NCI-H526 (cell line): ENCODE results near the gene GNRH2.
A peak's percentile ranks its signal among the peaks of the same experiment; 100 is the strongest.
"Not testable (repeated sequence)": the region's sequence is repeated elsewhere in the genome, so short reads cannot be mapped to it uniquely, and the experiment has no call there.

Experiments
- DNase-seq, 2 experiments: peaks; one replicate each; lab custom pipeline; 2025; lab: John Stamatoyannopoulos, UW

Gene GNRH2

DNA sequence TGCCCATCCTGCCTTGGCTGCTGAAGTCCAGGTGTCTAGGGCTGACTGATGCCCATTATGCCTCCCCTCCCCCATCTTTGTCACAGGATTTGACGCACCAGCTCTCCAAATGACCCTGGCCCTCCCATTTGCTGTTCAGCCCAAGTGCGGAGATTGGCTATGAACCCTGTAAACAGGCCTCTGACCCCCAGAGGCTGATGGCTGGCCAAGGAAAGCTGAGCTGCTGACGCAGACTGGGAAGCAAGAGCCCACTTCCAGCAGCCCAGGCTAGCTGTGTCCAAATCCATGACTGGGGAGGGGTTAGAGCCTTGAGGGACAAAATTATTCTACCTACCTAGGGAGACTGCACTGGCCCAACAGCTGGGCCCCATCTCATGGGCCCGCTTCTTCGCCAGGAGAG is 797 bp upstream of the GNRH2 start:
- DNase-seq = no peak

GRCh38 chr20:3044336-3044965 is 1.0 kb downstream of the GNRH2 start:
- no peak for DNase-seq

DNA sequence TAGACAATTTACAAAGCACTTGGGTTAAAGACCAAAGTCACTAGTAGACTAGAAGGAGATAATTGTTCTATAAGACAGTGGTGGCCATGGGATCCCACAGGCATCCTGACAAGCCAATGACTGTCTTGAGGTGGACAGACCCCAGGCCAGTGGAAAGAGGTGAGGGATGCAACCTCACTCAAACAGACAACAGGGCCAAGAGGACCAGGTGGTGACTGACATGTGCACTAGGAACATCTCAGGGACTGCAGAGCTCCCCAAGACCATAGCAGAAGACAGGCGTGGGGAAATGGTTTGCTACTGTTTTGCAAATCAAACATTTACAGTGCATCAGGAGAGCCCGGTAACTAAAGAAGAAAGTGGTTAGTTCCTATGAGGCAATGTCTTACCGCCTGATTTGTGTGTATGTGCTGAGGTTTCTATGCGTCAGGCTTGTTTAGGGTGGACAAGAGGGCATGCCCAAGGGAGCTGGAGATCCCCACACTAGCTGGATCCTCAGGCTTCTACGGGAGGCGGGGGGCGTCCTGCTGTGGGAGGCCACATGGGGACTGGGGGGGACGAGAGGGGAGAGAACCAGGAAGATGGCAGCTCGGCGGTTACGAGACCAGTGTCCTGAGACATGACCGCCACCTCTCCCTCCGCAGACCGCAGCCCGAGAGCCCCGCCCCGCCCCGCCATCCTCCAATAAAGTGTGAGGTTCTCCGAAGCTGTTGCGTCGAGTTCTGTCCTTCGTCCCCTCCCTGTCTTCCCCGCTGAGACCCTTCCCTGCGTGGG is 1.8 kb downstream of the GNRH2 start:
- DNase-seq = peak; percentile 82 to 93

DNA sequence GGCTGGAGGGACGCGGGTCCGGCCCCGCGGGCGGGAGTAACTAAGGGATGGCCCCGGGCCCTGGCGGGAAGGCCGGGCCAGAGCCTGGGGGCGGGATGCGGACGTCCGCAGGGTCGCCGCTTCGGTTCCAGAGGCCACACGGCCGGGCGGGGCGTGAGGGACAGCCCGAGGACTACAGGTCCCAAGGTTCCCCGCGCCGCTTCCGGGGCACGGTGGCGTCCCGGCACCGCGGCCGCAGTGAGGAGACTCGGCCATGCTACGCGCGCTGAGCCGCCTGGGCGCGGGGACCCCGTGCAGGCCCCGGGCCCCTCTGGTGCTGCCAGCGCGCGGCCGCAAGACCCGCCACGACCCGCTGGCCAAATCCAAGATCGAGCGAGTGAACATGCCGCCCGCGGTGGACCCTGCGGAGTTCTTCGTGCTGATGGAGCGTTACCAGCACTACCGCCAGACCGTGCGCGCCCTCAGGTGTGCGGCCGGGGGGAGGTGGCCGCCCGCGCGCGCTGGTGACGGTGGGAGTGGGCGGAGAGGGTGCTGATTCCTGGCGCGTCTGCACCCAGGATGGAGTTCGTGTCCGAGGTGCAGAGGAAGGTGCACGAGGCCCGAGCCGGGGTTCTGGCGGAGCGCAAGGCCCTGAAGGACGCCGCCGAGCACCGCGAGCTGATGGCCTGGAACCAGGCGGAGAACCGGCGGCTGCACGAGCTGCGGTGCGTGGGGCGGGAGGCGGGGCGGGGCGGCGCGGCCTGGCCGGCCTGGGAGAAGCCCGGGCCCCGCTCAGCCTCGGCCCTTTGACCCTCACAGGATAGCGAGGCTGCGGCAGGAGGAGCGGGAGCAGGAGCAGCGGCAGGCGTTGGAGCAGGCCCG is 2.6 kb downstream of the GNRH2 start, which contains the start of gene MRPS26:
TSS of gene MRPS26 (plus strand) at position 237 of the 861 bp plus-strand sequence. CDS start at position 254, 17 bp downstream.
- DNase-seq = peak; percentile 85 to 97

DNA sequence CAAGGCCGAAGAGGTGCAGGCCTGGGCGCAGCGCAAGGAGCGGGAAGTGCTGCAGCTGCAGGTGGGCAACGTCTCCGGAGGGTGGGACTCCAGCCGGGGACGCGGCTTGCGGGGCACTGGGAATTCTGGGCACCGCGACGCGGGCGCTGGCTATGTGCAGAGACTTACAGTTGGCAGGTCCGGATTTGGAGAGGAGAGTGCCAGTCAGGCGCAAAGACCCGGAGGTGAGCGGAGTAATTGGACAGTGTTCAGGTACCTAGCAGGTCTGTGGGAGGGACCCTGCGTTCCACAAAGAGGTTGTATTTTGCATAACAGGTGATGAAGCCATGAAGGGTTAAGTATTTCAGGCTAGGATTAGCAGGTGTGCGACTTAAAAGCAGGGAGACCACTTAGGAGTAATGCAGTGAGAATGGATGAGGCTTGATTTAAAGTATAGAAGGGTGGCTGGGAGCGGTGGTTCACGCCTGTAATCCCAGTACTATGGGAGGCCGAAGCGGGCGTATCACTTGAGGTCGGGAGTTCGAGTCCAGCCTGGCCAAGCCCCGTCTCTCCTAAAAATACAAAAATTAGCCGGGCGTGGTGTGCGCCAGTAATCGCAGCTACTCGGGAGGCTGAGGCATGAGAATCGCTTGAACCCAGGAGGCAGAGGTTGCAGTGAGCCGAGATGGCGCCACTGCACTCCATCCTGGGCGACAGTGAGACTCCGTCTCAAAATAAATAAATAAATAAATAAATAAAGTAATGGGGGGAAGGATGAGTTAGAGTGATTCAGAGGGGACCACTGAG is 3.4 kb downstream of the GNRH2 start:
- DNase-seq = peak; percentile 95

DNA sequence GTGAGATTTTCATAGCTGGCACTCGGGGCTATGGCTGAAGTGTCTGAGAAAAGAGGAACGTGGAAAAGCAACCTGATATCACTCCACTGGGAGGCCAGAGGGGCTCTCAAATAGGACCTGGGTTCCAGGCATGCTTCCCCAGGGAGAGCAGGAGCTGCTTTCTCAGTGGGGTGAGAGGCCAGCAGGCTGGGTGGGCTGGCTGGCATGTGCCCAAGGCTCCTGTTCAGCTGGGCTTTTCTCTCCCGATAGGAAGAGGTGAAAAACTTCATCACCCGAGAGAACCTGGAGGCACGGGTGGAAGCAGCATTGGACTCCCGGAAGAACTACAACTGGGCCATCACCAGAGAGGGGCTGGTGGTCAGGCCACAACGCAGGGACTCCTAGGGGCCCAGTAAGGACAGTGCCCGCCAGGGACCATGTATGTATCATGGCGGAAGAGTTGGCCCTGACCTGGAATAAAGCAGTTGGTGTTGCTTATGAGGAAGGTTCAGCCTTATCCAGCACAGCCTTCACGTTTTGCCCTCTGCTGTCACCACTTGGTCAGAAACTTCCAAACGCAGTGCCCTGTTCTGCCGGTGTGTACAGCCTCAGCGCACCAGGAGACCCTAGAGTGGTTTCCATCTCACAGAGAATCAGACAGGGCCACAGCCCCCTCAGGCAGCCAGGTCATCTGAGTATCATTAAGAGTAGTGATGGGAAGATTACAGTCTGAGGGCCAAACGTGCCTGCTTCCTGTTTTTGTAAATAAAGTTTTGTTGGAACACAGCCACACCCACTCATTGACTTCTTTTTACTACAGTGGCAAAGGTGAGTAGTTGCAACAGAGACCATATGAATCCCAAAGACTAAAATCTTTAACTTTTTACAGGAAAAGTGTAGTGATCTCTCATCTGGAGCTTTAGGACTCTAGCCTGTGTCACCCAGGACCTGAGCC is 4.3 kb downstream of the GNRH2 start:
- no peak for DNase-seq

GRCh38 chr20:3051385-3052019 is 8.1 kb downstream of the GNRH2 start:
- DNase-seq = no peak

- DNase-seq = no peak
Measured at GRCh38 chr20:3059489-3059888, 16.1 kb downstream of the GNRH2 start.

DNA sequence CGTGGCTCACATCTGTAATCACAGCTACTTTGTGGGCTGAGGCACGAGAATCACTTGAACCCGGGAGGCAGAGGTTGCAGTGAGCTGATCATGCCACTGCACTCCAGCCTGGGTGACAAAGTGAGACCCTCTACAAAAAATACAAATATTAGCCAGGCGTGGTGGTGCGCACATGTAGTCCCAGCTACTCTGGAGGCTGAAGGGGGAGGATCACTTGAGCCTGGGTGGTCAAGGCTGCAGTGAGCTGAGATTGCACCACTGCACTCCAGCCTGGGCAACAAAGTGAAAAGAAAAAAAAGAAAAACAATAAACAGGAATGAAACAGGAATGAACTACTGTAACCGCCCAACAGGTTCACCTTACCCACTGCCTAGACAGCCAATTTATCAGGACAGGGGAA is 20.7 kb downstream of the GNRH2 start:
- DNase-seq = not testable (repeated sequence)

DNA sequence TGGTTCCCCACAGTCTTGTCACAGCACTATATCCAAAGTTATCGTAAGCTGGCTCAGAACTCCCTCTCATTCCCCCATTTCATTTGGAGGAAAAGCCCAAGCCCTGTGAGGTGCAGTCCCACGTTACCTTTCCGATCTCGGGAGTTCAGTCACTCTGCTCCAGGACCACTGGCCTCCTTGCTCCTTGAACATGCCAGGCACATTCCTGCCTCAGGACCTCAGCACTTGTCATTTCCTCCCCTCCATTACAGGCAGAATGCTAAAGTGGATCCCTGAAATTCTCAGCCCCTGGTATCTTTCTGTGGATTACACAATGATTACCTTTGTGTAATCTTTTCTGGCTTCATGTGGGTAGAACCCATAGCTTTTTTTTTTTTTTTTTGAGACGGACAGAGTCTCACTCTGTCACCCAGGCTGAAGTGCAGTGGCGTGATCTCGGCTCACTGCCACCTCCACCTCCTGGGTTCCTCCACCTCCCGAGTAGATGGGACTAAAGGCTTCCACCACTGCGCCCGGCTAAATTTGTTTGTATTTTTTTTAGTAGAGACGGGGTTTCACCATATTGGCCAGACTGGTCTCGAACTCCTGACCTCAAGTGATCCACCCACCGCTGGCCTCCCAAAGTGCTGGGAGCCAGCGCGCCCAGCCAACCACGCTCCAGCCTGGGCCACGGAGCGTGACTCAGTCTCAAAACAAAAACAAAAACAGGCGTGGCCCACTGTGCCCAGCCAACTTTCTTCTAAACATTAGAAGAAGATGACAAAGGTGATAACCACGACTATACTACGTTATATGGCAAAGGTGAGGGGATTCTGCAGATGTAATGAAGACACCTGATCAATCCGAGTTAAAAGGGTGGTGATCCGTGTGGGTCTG is 24.0 kb downstream of the GNRH2 start:
- no peak for DNase-seq

GRCh38 chr20:3068075-3068474 is 24.7 kb downstream of the GNRH2 start:
- no peak for DNase-seq

- DNase-seq = peak in 1 of 2 experiments; percentile 58
Measured at GRCh38 chr20:3068986-3069900, 25.8 kb downstream of the GNRH2 start.

DNA sequence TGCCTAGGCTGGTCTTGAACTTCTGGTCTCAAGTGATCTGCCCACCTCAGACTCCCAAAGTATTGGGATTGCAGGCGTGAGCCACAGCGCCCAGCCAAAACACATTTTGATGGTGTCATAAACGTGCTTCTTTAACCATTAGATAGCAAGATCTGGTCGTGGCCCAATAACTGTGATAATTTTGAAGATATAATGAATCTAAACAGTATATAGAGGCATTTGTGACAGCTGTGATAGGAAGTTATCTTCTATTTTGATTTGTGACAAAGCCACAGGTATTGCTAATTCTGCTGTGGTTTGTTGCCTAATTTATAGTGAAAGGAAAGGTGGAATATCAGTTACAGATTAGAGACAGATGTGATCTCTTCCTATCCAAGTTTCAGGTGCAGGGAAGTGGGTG is 27.3 kb downstream of the GNRH2 start:
- DNase-seq = no peak

DNA sequence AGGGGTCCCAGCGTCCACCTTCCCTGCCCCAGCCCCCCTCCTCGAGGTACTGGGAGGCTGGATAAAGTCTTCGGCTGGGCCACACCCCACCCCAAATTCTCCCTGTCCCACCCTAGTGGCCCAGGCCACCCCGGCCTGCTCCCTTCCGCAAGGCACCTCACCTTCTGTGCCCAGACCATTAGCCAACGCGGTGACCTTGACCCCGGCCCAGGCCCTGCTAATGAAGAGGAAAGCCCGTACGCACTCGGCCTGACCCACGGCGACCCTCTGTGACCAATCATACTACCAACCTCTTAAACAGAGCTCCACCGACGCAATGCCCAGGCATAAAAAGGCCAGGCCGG is 27.8 kb downstream of the GNRH2 start:
- no peak for DNase-seq

DNA sequence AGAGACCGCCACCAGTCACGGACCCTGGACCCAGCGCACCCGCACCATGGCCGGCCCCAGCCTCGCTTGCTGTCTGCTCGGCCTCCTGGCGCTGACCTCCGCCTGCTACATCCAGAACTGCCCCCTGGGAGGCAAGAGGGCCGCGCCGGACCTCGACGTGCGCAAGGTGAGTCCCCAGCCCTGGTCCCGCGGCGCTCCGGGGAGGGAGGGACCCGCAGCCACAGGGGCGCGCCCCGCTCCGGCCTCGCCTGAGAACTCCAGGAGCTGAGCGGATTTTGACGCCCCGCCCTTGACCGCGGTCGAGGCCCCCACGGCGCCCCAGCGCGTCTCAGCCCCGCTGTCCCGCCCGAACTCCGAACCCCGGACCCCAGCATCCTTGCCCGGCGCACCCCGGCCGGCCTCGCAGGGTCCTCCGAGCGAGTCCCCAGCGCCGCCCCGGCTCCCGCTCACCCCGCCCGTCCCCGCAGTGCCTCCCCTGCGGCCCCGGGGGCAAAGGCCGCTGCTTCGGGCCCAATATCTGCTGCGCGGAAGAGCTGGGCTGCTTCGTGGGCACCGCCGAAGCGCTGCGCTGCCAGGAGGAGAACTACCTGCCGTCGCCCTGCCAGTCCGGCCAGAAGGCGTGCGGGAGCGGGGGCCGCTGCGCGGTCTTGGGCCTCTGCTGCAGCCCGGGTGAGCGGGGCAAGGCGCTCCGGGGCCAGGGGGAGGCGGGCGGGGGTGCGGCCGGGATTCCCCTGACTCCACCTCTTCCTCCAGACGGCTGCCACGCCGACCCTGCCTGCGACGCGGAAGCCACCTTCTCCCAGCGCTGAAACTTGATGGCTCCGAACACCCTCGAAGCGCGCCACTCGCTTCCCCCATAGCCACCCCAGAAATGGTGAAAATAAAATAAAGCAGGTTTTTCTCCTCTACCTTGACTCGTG is 28.4 kb downstream of the GNRH2 start, which contains the start of gene OXT:
TSS of gene OXT (plus strand) at position 11 of the 920 bp plus-strand sequence. CDS start at position 47, 36 bp downstream.
- peak in 1 of 2 experiments; percentile 36 for DNase-seq

DNA sequence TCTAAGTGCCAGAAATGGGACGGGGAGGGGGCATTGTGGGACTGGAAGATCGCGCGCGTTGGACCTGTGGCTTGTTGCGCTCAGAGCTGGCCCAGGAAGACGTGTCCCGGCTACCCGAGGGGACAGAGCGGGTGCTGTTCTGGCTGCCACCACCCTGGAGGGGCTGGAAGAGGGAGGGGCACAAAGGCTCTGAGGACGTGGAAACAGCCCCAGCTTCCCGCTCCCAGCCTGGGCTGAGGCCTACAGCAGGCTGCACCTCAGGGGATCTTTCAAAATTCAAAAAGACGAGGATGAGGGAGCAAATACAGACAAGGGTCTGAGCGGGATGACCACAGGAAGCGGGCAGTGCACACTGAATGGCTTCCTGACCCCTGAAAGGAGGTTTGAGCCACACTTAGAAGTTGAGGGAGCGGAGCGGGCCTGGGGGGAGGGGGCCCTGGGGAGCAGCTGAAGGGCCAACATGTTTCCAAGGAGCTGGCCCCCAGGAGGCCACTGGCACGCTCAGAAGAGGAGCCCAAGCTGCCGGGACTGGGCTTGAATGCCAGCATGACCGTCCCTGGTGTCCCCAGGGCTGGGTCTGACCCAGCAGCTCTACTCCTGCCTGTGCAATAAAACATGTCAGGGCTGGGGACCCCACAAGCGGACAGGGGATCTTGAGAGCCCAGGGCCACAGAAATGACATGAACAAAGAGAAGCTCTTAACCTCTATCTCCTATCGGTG is 29.3 kb downstream of the GNRH2 start:
- no peak for DNase-seq
